GM12875 (cell line): Measurements from ENCODE around the gene TIMM50.
"Not testable (repeated sequence)": the region's sequence is repeated elsewhere in the genome, so short reads cannot be mapped to it uniquely, and the experiment has no call there.

Experiments used
- H3K4me3 ChIP-seq: one replicate; pipeline ENCODE4 v1.5.1; 2011; ENCODE audit warnings: low read depth, low read length, control low read depth
- TF ChIP-seq, protein P1 (sequence below): IDR thresholded peaks from 2 replicates; pipeline ENCODE4 v1.5.1; 2011; ENCODE audit warnings: low read depth, mild to moderate bottlenecking, control low read depth, inconsistent platforms, low read length, moderate library complexity, borderline replicate concordance; ENCODE audit not compliant: insufficient read depth

The TIMM50 gene

DNA sequence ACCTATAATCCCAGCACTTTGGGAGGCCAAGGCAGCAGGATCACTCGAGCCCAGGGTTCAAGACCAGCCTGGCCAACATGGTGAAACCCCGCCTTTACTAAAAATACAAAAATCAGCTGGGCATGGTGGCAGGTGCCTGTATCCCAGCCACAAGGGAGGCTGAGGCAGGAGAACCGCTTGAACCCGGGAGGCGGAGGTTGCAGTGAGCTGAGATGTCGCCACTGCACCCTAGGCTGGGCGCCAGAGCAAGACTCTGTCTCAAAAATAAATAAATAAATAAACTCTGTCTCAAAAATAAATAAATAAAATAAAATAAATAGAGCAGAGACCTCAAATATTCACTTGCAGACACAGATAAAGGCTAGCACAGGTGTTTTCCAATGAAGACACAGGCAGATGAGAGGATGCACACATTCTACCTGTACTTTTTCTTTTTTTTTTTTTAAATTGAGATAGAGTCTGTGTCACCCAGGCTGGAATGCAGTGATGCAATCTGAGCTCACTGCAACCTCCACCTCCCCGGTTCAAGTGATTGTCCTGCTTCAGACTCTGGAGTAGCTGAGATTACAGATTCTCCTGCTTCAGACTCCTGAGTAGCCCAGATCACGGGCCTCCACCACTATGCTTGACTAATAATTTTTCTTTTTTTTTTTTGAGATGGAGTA lies 42.2 kb upstream of the TIMM50 start:
- no peak overlapping the region for H3K4me3 ChIP-seq
- TF ChIP-seq, protein P1, sequence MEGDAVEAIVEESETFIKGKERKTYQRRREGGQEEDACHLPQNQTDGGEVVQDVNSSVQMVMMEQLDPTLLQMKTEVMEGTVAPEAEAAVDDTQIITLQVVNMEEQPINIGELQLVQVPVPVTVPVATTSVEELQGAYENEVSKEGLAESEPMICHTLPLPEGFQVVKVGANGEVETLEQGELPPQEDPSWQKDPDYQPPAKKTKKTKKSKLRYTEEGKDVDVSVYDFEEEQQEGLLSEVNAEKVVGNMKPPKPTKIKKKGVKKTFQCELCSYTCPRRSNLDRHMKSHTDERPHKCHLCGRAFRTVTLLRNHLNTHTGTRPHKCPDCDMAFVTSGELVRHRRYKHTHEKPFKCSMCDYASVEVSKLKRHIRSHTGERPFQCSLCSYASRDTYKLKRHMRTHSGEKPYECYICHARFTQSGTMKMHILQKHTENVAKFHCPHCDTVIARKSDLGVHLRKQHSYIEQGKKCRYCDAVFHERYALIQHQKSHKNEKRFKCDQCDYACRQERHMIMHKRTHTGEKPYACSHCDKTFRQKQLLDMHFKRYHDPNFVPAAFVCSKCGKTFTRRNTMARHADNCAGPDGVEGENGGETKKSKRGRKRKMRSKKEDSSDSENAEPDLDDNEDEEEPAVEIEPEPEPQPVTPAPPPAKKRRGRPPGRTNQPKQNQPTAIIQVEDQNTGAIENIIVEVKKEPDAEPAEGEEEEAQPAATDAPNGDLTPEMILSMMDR = no peak

GRCh38 chr19:39444598-39445195 lies 35.9 kb upstream of the TIMM50 start:
- TF ChIP-seq, protein P1 = no peak
- peak overlapping the region; percentile 99 for H3K4me3 ChIP-seq

GRCh38 chr19:39445196-39446111 lies 35.2 kb upstream of the TIMM50 start, which contains the start of gene SUPT5H:
TSS of gene SUPT5H (plus strand) at chr19:39445582. CDS start at chr19:39445891, 309 bp downstream.
- H3K4me3 ChIP-seq = peak within 1 kb of the TSS; percentile 99
- TF ChIP-seq, protein P1 = no peak

GRCh38 chr19:39446365-39447084 lies 34.1 kb upstream of the TIMM50 start:
- H3K4me3 ChIP-seq = peak overlapping the region; percentile 99
- TF ChIP-seq, protein P1 = no peak

- TF ChIP-seq, protein P1 = no peak
- peak overlapping the region; percentile 32 for H3K4me3 ChIP-seq
These were observed 32.4 kb upstream of the TIMM50 start for GRCh38 chr19:39448271-39448670.

DNA sequence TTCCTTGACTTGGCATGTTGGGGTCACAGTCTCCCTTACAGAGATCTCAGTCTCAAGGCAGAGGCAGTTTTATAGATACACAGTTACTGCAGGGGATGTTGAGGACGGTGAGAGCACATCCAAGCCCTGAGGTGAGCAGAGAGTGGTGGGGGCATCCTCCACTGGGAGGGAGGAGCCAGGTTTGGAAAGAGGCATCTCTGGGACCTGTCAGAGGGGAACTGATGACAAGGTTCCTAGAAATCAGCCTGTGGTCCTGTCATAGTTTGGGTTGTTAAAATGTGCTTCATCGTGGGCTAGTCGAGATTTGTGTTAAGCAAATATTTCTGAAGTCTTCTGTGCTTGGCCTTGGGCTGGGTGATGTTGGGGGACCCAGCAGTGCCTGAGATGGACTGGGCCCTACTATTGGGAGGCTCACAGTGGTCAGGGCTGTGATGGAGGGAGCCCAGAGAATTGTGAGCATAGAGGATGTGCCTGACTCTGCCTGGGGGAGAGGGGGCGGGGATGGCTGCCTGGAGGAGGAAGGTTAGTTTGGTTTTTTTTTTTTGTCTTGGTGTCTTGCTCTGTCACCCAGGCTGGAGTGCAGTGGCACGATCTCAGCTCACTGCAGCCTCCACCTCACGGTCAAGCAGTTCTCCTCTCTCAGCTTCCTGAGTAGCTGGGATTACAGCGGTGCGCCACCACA lies 31.4 kb upstream of the TIMM50 start:
- peak overlapping the region; percentile 15 for H3K4me3 ChIP-seq
- TF ChIP-seq, protein P1 = no peak

- not testable (repeated sequence) for H3K4me3 ChIP-seq
These were observed 29.4 kb upstream of the TIMM50 start for GRCh38 chr19:39451257-39451656.
